GM12878 (cell line): ENCODE measurements around the gene SPATA6. TPM values are rescaled to one million over a fixed set of nuclear protein-coding genes. Genes with fewer than 3 reads are reported as not detected.

ENCODE experiments used
- ATAC-seq: fragments of 200-7000 bp; cut with Tn5 transposase; 3 replicates; pipeline ENCODE4 v1.9.1; 2020; ENCODE audit warnings: mild to moderate bottlenecking, moderate library complexity
- BruUV-seq: library from RNA; stranded (reverse); fragments of 400-500 nt; replicated peaks from 2 replicates; lab custom pipeline; 2021; lab: Mats Ljungman, UMichigan
- CTCF ChIA-PET: fragments of 300-600 bp; sonication (Branson Sonifier 250); formaldehyde crosslinking; extraction: SDS; loops from one replicate; lab custom pipeline; 2021; ENCODE audit warnings: inconsistent platforms; lab: Yijun Ruan, JAX
- POLR2A ChIA-PET: fragments of 350-600 bp; formaldehyde crosslinking; extraction: SDS; loops from one replicate; lab custom pipeline; 2021; ENCODE audit warnings: inconsistent platforms; lab: Charles Lee
- RAD21 ChIA-PET: fragments of 300-600 bp; sonication (Branson Sonifier 250); formaldehyde crosslinking; loops from one replicate; lab custom pipeline; 2023; ENCODE audit warnings: antibody characterized with exemption; ENCODE audit not compliant: unreplicated experiment; lab: Charles Lee
- SMC1A ChIA-PET: fragments of 300-600 bp; sonication (Branson Sonifier 250); formaldehyde crosslinking; loops from one replicate; lab custom pipeline; 2023; ENCODE audit not compliant: unreplicated experiment, uncharacterized antibody; lab: Charles Lee
- DNase-seq: peaks from one replicate; pipeline ENCODE4 v3.0.0-alpha.2; 2011; ENCODE audit warnings: low read depth, low spot score
- FAIRE-seq: peaks from 3 replicates; lab custom pipeline; 2011; peaks lifted over from hg19 to GRCh38; lab: Jason Lieb, UNC
- H2AFZ ChIP-seq: 2 replicates; pipeline ENCODE4 v1.6.0; 2011; ENCODE audit warnings: low read depth, low read length, control low read depth; ENCODE audit not compliant: control insufficient read depth
- H3K27ac ChIP-seq: 2 replicates; pipeline ENCODE4 v1.5.1; 2011; ENCODE audit warnings: control low read depth; ENCODE audit not compliant: control insufficient read depth, insufficient read depth
- H3K27me3 ChIP-seq, 2 experiments: replicated peaks in 1 of 2; 2 replicates each; pipeline versions ENCODE4 v1.6.0 to v1.6.1; 2011; ENCODE audit warnings: low read length in 1 of 2; ENCODE audit not compliant: control insufficient read depth in 2 of 2, insufficient read depth in 2 of 2
- H3K36me3 ChIP-seq, 2 experiments: 2 replicates each; pipeline ENCODE4 v1.5.1; 2011; ENCODE audit warnings: low read length in 1 of 2; ENCODE audit not compliant: control insufficient read depth in 2 of 2, insufficient read depth in 2 of 2
- H3K4me1 ChIP-seq: 2 replicates; pipeline ENCODE4 v1.6.1; 2011; ENCODE audit warnings: mild to moderate bottlenecking, low read length, moderate library complexity, mixed read lengths; ENCODE audit not compliant: control insufficient read depth, insufficient read depth
- H3K4me2 ChIP-seq: 2 replicates; pipeline ENCODE4 v1.6.0; 2011; ENCODE audit warnings: control low read depth; ENCODE audit not compliant: control insufficient read depth, insufficient read depth
- H3K4me3 ChIP-seq: fragments of 200-600 bp; sonication (generic); 2 replicates; pipeline ENCODE4 v1.5.1; 2016
- H3K79me2 ChIP-seq: 2 replicates; pipeline ENCODE4 v1.6.0; 2011; ENCODE audit warnings: low read length; ENCODE audit not compliant: control insufficient read depth, insufficient read depth
- H3K9ac ChIP-seq: 2 replicates; pipeline ENCODE4 v1.8.0; 2011; ENCODE audit warnings: low read length, control low read depth, mixed read lengths; ENCODE audit not compliant: control insufficient read depth, insufficient read depth
- H3K9me3 ChIP-seq: replicated peaks from 3 replicates; pipeline ENCODE4 v1.5.1; 2011; ENCODE audit warnings: mild to moderate bottlenecking, low read length; ENCODE audit not compliant: control insufficient read depth, insufficient read depth
- H4K20me1 ChIP-seq: 2 replicates; pipeline ENCODE4 v1.6.0; 2011; ENCODE audit not compliant: control insufficient read depth, insufficient read depth
- EED ChIP-seq: sonication (generic); IDR thresholded peaks from 2 replicates; pipeline ENCODE4 v1.6.1; 2016; ENCODE audit warnings: antibody characterized with exemption, low read depth
- ESRRA ChIP-seq: IDR thresholded peaks from 2 replicates; pipeline ENCODE4 v1.6.1; 2012; ENCODE audit warnings: mild to moderate bottlenecking, low read length, improper control_type of control experiment
- ETV6 ChIP-seq, 2 experiments: fragments of 450-650 bp in 1 of 2; IDR thresholded peaks in 1 of 2; conservative IDR thresholded peaks in 1 of 2; 2 replicates each; pipeline ENCODE4 v1.6.1; 2014; ENCODE audit warnings: antibody characterized with exemption in 1 of 2, borderline replicate concordance in 1 of 2, low read depth in 1 of 2, mild to moderate bottlenecking in 1 of 2, moderate library complexity in 1 of 2
- HDGF ChIP-seq: fragments of 450-650 bp; IDR thresholded peaks from 2 replicates; pipeline ENCODE4 v1.6.1; 2016; ENCODE audit warnings: antibody characterized with exemption
- IKZF2 ChIP-seq, 2 experiments: fragments of 450-650 bp; IDR thresholded peaks; 2 replicates each; pipeline ENCODE4 v1.6.1; 2017; ENCODE audit warnings: mild to moderate bottlenecking in 2 of 2, moderate library complexity in 2 of 2
- KAT2A ChIP-seq: conservative IDR thresholded peaks from 2 replicates; pipeline ENCODE4 v1.6.1; 2011; ENCODE audit warnings: low read depth, low read length; ENCODE audit not compliant: control insufficient read depth
- KDM1A ChIP-seq: fragments of 200-600 bp; sonication (generic); IDR thresholded peaks from 2 replicates; pipeline ENCODE4 v1.6.1; 2016; ENCODE audit warnings: borderline replicate concordance
- MEF2A ChIP-seq: IDR thresholded peaks from 2 replicates; pipeline ENCODE4 v1.6.1; 2011; ENCODE audit warnings: low read depth, mild to moderate bottlenecking, low read length, moderate library complexity; ENCODE audit not compliant: insufficient read depth
- NFXL1 ChIP-seq: fragments of 450-650 bp; IDR thresholded peaks from 2 replicates; pipeline ENCODE4 v1.6.1; 2017; ENCODE audit warnings: antibody characterized with exemption, mild to moderate bottlenecking, borderline replicate concordance
- SIX5 ChIP-seq: IDR thresholded peaks from 2 replicates; pipeline ENCODE4 v1.6.1; 2011; ENCODE audit warnings: mild to moderate bottlenecking, low read depth, low read length, moderate library complexity; ENCODE audit not compliant: severe bottlenecking
- SMARCA5 ChIP-seq: fragments of 450-650 bp; IDR thresholded peaks from 2 replicates; pipeline ENCODE4 v1.6.1; 2017; ENCODE audit warnings: mild to moderate bottlenecking
- YY1 ChIP-seq: IDR thresholded peaks from 2 replicates; pipeline ENCODE4 v1.6.1; 2011; ENCODE audit warnings: low read depth, mild to moderate bottlenecking, low read length
- ZNF24 ChIP-seq: fragments of 450-650 bp; IDR thresholded peaks from 2 replicates; pipeline ENCODE4 v1.6.1; 2017; ENCODE audit warnings: antibody characterized with exemption, mild to moderate bottlenecking
- WGBS: methylation state at CpG from one replicate; pipeline ENCODE4 v1.1.6; 2016; ENCODE audit warnings: low lambda C conversion rate; ENCODE audit not compliant: insufficient replicate concordance, insufficient coverage; ENCODE audit errors: missing lambda C conversion rate; 5-methylcytosine and 5-hydroxymethylcytosine counted together
- in situ Hi-C: fragments of 300-500 bp; cut with MboI; formaldehyde crosslinking; loops from 9 replicates; pipeline ENCODE4 v1.14.3; 2018; ENCODE audit warnings: mixed read lengths
- intact Hi-C: fragments of 100-400 bp; cut with micrococcal nuclease; formaldehyde crosslinking; loops from one replicate; pipeline ENCODE4 v1.14.2; 2022; ENCODE audit not compliant: unreplicated experiment
- polyA plus RNA-seq, 11 experiments: library from polyadenylated mRNA; depleted of rRNA in 4 of 11; unstranded in 6 of 11; stranded (reverse) in 5 of 11; fragments of >200 nt; fragmentation: Nextera tagmentation in 4 of 11; fragmentation: Illumina TruSeq in 1 of 11; extraction: Ambion mirVana in 4 of 11; extraction: Trizol in 1 of 11; gene quantifications; 1 replicate in 1 of 11; 2 replicates in 10 of 11; pipeline versions ENCODE4 v1.2.1 to v1.2.3, GENCODE V29; 2011 to 2016; ENCODE audit warnings: inconsistent platforms in 2 of 11, missing spikeins in 2 of 11, low read depth in 1 of 11
- total RNA-seq, 4 experiments: library from RNA; depleted of rRNA in 3 of 4; stranded (reverse); fragments of >200 nt in 3 of 4; fragmentation: Illumina TruSeq in 1 of 4; extraction: Trizol in 1 of 4; gene quantifications; 2 replicates each; pipeline versions ENCODE4 v1.2.1 to v1.2.3, GENCODE V29; 2013 to 2021
- TF ChIP-seq, protein P1 (sequence below): IDR thresholded peaks from 2 replicates; pipeline ENCODE4 v1.6.1; 2011; ENCODE audit warnings: borderline replicate concordance, low read depth, mild to moderate bottlenecking, moderate library complexity, mixed read lengths, low read length; ENCODE audit not compliant: insufficient read depth; ENCODE audit errors: extremely low read length
- TF ChIP-seq, protein P2 (sequence below): fragments of 450-650 bp; IDR thresholded peaks from 2 replicates; pipeline ENCODE4 v1.6.1; 2016; ENCODE audit warnings: mild to moderate bottlenecking, moderate library complexity, borderline replicate concordance
- TF ChIP-seq, protein P3 (sequence below): fragments of 450-650 bp; IDR thresholded peaks from 2 replicates; pipeline ENCODE4 v1.6.1; 2017; ENCODE audit warnings: mild to moderate bottlenecking
- TF ChIP-seq, protein P4 (sequence below): fragments of 450-650 bp; IDR thresholded peaks from 2 replicates; pipeline ENCODE4 v1.6.1; 2014; ENCODE audit warnings: mild to moderate bottlenecking

The SPATA6 gene
- total and polyA plus RNA-seq, 10 of the 15 experiments (the other 5 are each of a cell fraction or from before 2014, with no cell fraction given) = 0.29 TPM; not detected in 9

DNA sequence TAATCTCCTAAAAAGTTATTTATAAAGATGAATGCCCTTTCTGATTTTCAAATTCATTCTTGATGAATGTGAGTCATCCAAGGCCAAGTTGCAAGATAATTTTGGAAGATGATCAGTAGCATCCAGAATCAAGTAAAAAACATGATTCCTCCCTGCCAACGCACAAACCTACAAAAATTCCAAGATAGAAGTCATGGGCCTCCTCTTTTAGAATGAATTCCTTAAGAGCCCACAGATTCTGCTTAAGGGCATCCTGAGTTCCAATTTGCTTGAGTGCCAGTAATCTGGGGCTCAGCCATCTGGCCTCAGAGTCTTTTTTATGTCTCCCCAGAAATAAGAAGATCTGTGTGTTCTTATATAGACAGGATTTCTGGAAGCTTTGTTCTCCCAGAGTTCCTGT is 23.2 kb upstream of the SPATA6 start:
- Histone ChIP-seq H2AFZ (no peak overlapping the region), H3K79me2 (no peaks in the 10 kb centered on the region), H3K4me2 (no peak overlapping the region), H3K36me3 (no peaks in the 10 kb centered on the region), H4K20me1 (no peaks in the 10 kb centered on the region), H3K9me3 (no peaks in the 10 kb centered on the region), H3K4me1 (no peaks in the 10 kb centered on the region), H3K27ac (no peak overlapping the region), H3K4me3 (no peak overlapping the region), H3K9ac (no peak overlapping the region), H3K27me3 (no peaks in the 10 kb centered on the region)
- ChIA-PET POLR2A (no interaction called here), CTCF (no interaction called here), RAD21 (no interaction called here), SMC1A (no interaction called here)
- DNase-seq = no peak
- no TSS peak for BruUV-seq
- no peak for ATAC-seq
- in situ Hi-C loops = no loop called here
- no peak for FAIRE-seq
- 0% methylated on average over 1 of the region's 1 CpG for WGBS
- intact Hi-C loops = loop anchor here (5.0 kb wide), 1 partner anchor 388 kb away; no protein-coding TSS in a partner anchor
- TF ChIP-seq, protein P1, sequence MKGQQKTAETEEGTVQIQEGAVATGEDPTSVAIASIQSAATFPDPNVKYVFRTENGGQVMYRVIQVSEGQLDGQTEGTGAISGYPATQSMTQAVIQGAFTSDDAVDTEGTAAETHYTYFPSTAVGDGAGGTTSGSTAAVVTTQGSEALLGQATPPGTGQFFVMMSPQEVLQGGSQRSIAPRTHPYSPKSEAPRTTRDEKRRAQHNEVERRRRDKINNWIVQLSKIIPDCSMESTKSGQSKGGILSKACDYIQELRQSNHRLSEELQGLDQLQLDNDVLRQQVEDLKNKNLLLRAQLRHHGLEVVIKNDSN = no peak
- TF ChIP-seq ETV6 (conservative IDR thresholded peaks at IDR 0.05 in 1 of 2, IDR thresholded peaks at IDR 0.05 in 1 of 2; ENCODE audit: borderline replicate concordance in 1 of 2, low read depth in 1 of 2) = no peak
- no peak for TF ChIP-seq YY1
- no peak for TF ChIP-seq HDGF
- no peak for TF ChIP-seq EED
- TF ChIP-seq KAT2A = no peak
- no peak for TF ChIP-seq MEF2A
- TF ChIP-seq ESRRA = no peak
- no peak for TF ChIP-seq NFXL1
- no peak for TF ChIP-seq IKZF2 (IDR thresholded peaks at IDR 0.05)
- TF ChIP-seq, protein P2, sequence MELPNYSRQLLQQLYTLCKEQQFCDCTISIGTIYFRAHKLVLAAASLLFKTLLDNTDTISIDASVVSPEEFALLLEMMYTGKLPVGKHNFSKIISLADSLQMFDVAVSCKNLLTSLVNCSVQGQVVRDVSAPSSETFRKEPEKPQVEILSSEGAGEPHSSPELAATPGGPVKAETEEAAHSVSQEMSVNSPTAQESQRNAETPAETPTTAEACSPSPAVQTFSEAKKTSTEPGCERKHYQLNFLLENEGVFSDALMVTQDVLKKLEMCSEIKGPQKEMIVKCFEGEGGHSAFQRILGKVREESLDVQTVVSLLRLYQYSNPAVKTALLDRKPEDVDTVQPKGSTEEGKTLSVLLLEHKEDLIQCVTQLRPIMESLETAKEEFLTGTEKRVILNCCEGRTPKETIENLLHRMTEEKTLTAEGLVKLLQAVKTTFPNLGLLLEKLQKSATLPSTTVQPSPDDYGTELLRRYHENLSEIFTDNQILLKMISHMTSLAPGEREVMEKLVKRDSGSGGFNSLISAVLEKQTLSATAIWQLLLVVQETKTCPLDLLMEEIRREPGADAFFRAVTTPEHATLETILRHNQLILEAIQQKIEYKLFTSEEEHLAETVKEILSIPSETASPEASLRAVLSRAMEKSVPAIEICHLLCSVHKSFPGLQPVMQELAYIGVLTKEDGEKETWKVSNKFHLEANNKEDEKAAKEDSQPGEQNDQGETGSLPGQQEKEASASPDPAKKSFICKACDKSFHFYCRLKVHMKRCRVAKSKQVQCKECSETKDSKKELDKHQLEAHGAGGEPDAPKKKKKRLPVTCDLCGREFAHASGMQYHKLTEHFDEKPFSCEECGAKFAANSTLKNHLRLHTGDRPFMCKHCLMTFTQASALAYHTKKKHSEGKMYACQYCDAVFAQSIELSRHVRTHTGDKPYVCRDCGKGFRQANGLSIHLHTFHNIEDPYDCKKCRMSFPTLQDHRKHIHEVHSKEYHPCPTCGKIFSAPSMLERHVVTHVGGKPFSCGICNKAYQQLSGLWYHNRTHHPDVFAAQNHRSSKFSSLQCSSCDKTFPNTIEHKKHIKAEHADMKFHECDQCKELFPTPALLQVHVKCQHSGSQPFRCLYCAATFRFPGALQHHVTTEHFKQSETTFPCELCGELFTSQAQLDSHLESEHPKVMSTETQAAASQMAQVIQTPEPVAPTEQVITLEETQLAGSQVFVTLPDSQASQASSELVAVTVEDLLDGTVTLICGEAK = no peak
- no peak for TF ChIP-seq ZNF24
- no peak for TF ChIP-seq KDM1A
- no peak for TF ChIP-seq SMARCA5
- TF ChIP-seq, protein P3, sequence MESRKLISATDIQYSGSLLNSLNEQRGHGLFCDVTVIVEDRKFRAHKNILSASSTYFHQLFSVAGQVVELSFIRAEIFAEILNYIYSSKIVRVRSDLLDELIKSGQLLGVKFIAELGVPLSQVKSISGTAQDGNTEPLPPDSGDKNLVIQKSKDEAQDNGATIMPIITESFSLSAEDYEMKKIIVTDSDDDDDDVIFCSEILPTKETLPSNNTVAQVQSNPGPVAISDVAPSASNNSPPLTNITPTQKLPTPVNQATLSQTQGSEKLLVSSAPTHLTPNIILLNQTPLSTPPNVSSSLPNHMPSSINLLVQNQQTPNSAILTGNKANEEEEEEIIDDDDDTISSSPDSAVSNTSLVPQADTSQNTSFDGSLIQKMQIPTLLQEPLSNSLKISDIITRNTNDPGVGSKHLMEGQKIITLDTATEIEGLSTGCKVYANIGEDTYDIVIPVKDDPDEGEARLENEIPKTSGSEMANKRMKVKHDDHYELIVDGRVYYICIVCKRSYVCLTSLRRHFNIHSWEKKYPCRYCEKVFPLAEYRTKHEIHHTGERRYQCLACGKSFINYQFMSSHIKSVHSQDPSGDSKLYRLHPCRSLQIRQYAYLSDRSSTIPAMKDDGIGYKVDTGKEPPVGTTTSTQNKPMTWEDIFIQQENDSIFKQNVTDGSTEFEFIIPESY = no peak
- no peak for TF ChIP-seq SIX5
- TF ChIP-seq, protein P4, sequence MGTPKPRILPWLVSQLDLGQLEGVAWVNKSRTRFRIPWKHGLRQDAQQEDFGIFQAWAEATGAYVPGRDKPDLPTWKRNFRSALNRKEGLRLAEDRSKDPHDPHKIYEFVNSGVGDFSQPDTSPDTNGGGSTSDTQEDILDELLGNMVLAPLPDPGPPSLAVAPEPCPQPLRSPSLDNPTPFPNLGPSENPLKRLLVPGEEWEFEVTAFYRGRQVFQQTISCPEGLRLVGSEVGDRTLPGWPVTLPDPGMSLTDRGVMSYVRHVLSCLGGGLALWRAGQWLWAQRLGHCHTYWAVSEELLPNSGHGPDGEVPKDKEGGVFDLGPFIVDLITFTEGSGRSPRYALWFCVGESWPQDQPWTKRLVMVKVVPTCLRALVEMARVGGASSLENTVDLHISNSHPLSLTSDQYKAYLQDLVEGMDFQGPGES = no peak
